ENCODE results near the gene CTRL.
"Not testable (repeated sequence)": the region's sequence is repeated elsewhere in the genome, so short reads cannot be mapped to it uniquely, and the experiment has no call there.

Gene CTRL

DNA sequence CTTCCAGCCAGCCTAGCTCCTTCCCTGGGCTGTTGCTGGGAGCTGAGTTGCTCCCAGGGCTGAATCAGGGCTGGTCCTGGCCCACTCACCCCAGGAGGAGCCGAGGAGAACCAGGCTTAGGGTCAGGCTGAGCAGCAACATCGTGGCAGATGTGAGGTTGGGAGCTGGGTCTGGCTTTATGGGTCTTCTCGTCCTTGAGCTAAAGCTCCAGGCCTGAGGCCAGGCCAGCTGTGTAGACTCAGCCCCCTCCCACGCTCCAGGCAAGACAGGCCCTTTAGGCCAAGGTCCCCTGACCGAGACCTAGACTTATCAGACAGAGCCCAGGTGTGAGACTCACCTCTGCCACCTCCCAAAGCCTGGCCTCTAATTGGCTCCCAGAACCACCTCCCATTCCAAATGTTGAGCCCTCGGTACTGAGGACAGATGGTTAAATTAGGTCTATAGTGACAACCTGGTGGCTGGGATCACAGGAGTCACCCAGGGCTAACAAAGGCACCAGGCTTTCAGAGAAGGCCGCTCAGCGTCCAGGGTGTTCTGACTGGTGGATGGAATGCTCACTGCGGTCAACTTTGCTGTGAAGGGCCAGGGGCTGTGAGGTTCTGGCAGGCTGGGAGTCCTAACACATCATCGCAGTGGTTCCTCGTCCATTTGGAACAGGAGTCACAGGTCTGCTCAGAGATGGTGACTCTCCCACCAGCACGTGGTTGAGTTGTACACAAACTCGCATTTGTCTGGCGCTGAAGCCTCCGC, at the start of gene CTRL:
Gene CTRL (minus strand): TSS at position 151 of the 750 bp plus-strand sequence. CDS start 10 bp downstream, at position 141.
- Mint-ChIP-seq H3K4me1 (peaks cover 12% of the 10 kb centered on the region), H3K9me3 (no peaks in the 10 kb centered on the region), H3K27ac (no peak within 1 kb of the TSS), H3K4me3 (no peak within 1 kb of the TSS), H3K36me3 (peaks cover 16% of the 10 kb centered on the region), H3K27me3 (no peaks in the 10 kb centered on the region)
- ATAC-seq (ENCODE audit: low read depth) (no peak), DNase-seq (ENCODE audit: low spot score in 2 of 2) (no peak)

DNA sequence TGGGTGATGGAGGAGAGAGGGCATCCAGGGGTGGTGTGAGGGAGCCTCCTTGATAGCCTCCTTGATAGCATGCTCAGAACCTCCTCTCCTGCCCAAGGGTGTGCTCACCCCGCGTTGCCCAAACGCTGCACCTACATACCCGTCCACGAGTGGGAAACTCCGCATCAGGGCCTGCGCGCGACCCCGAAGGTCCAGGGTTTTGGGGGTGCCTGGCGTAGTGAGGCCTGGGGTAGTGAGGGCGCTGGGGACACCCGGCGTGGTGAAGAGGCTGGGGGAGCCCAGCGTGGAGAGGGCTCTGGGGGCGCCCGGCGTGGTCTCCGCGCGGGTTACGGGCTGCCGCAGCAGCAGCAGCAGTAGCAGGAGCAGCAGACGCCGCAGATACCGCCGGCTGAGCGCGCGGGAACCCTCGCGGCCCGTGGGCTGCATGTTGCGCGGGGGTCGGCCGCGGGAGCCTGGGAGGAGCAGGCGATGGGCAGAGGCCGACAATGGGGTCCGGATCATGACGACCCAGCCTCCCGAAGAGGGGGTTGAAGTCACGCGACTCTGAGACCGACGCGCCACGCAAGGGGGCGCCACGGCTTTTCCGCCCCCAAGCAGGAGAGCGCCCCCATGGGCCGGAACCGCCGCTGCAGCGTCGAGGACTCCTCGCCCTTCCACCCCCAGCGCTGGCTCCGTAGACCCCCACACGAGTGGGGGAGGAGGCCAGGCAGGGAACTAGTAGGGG, 48.5 kb upstream of the CTRL start, which contains the start of gene DPEP3:
Gene DPEP3 (minus strand): TSS at position 545 of the 724 bp plus-strand sequence. CDS start 119 bp downstream, at position 426.
- H3K27me3 Mint-ChIP-seq = no peaks in the 10 kb centered on the region
- no peaks in the 10 kb centered on the region for H3K9me3 Mint-ChIP-seq
- H3K4me3 Mint-ChIP-seq = peak within 1 kb of the TSS; percentile 28
- no peak within 1 kb of the TSS for H3K27ac Mint-ChIP-seq
- DNase-seq (ENCODE audit: low spot score in 2 of 2) (no peak), ATAC-seq (ENCODE audit: low read depth) (no peak)
- H3K4me1 Mint-ChIP-seq = peaks cover 11% of the 10 kb centered on the region
- no peaks in the 10 kb centered on the region for H3K36me3 Mint-ChIP-seq

- Mint-ChIP-seq H3K27ac (no peak overlapping the region), H3K4me1 (peaks cover 5% of the 10 kb centered on the region), H3K36me3 (no peaks in the 10 kb centered on the region), H3K4me3 (no peak overlapping the region), H3K9me3 (no peaks in the 10 kb centered on the region), H3K27me3 (no peaks in the 10 kb centered on the region)
- DNase-seq (ENCODE audit: low spot score in 2 of 2) = no peak
- no peak for ATAC-seq (ENCODE audit: low read depth)
Measured at GRCh38 chr16:67977469-67978227, 46.0 kb upstream of the CTRL start.

DNA sequence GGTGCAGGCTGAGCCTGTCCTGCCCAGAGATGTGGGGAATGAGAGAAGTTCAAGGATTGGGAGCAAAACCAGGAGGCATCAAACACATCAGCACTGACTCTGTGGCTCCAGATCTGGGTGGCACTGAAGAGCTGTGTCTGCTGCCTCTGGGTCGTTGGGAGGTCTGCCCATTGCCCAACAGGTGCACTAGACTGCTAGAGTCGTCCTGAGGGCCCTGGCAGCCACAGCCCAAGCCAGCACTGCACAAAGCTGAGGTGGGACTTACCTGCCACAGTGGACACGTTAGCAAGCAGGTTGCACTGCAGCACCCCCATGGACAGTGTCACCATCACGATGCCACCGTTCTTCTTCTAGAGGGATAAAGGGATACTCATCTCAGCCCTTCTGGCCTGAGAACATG, 45.3 kb upstream of the CTRL start:
- Mint-ChIP-seq H3K9me3 (no peaks in the 10 kb centered on the region), H3K4me1 (peaks cover 3% of the 10 kb centered on the region), H3K4me3 (no peak overlapping the region), H3K27ac (no peak overlapping the region), H3K27me3 (no peaks in the 10 kb centered on the region), H3K36me3 (no peaks in the 10 kb centered on the region)
- DNase-seq (ENCODE audit: low spot score in 2 of 2) (no peak), ATAC-seq (ENCODE audit: low read depth) (no peak)

GRCh38 chr16:67976205-67976604, 44.5 kb upstream of the CTRL start:
- peaks cover 3% of the 10 kb centered on the region for H3K4me1 Mint-ChIP-seq
- H3K27ac Mint-ChIP-seq = no peak overlapping the region
- no peaks in the 10 kb centered on the region for H3K9me3 Mint-ChIP-seq
- H3K36me3 Mint-ChIP-seq = no peaks in the 10 kb centered on the region
- DNase-seq (ENCODE audit: low spot score in 2 of 2) (no peak), ATAC-seq (ENCODE audit: low read depth) (no peak)
- no peak overlapping the region for H3K4me3 Mint-ChIP-seq
- no peaks in the 10 kb centered on the region for H3K27me3 Mint-ChIP-seq

DNA sequence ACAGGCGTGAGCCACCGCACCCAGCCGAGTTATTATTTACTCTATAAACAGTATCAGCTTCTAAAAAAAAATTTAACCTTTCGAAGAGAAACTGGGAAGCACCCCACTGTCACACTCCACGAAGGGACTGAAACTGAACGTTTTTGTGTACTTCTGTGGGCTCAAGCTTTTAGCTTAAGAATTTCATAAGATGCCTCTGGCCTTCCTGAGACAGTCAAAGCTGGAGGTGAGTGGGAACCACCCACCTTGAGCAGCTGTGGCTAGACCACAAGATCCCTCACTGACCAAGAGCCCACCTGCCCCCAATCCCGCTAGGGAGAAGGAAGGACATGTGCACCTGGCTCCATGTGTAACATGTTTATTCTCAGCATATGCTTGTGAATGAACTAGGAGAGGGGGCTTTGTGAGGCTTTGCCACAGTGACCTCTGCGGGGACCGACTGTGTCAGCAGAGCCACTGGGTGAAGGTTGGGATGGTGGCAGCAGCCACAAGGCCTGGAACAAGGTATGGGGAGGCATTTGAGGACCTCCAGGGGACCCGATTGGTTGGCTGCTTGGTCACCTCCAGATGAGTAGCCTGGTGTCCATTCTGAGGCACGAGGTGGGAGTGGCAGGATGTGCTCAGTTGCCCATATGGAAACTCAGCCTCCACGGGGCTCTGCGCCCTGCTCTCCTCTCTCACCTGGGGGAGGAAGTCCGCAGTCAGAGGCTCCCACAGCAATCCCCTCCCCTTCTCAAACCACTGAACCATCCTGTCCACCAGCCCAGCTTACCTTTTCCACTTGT, 43.9 kb upstream of the CTRL start:
- H3K27me3 Mint-ChIP-seq = no peaks in the 10 kb centered on the region
- ATAC-seq (ENCODE audit: low read depth) = no peak

DNA sequence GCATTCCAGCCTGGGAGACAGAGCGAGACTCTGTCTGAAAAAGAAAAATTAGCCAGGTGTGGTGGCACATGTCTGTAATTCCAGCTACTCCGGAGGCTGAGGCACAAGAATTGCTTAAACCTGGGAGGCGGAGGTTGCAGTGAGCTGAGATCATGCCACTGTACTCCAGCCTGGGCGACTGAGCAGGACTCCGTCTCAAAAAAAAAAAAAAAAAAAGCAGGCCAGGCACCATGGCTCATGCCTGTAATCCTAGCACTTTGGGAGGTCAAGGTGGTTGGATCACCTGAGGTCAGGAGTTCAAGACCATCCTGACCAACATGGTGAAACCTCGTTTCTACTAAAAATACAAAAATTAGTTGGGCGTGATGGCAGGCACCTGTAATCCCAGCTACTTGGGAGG, 40.6 kb upstream of the CTRL start:
- H3K36me3 Mint-ChIP-seq; H3K27me3 Mint-ChIP-seq; H3K27ac Mint-ChIP-seq; DNase-seq (ENCODE audit: low spot score in 2 of 2); H3K9me3 Mint-ChIP-seq; H3K4me3 Mint-ChIP-seq; ATAC-seq (ENCODE audit: low read depth): not testable (repeated sequence)
- H3K4me1 Mint-ChIP-seq = peaks cover 15% of the 10 kb centered on the region

More for the DNA sequence above, 43.9 kb upstream of the CTRL start:
- H3K36me3 Mint-ChIP-seq = no peaks in the 10 kb centered on the region
- no peak overlapping the region for H3K4me3 Mint-ChIP-seq
- peaks cover 3% of the 10 kb centered on the region for H3K4me1 Mint-ChIP-seq
- no peaks in the 10 kb centered on the region for H3K9me3 Mint-ChIP-seq
- H3K27ac Mint-ChIP-seq = no peak overlapping the region
- no peak for DNase-seq (ENCODE audit: low spot score in 2 of 2)

GRCh38 chr16:67971111-67971510, 39.4 kb upstream of the CTRL start:
- Mint-ChIP-seq H3K4me1 (peaks cover 19% of the 10 kb centered on the region), H3K27ac (no peak overlapping the region), H3K4me3 (no peak overlapping the region), H3K9me3 (no peaks in the 10 kb centered on the region), H3K36me3 (no peaks in the 10 kb centered on the region), H3K27me3 (no peaks in the 10 kb centered on the region)
- ATAC-seq (ENCODE audit: low read depth) (no peak), DNase-seq (ENCODE audit: low spot score in 2 of 2) (no peak)

GRCh38 chr16:67969254-67970039, 37.8 kb upstream of the CTRL start:
- ATAC-seq (ENCODE audit: low read depth) (peak; percentile 46), DNase-seq (ENCODE audit: low spot score in 2 of 2) (no peak)
- Mint-ChIP-seq H3K27me3 (no peaks in the 10 kb centered on the region), H3K9me3 (no peaks in the 10 kb centered on the region), H3K36me3 (no peaks in the 10 kb centered on the region), H3K4me3 (peak overlapping the region; percentile 83), H3K27ac (peak overlapping the region; percentile 22), H3K4me1 (peaks cover 19% of the 10 kb centered on the region)

DNA sequence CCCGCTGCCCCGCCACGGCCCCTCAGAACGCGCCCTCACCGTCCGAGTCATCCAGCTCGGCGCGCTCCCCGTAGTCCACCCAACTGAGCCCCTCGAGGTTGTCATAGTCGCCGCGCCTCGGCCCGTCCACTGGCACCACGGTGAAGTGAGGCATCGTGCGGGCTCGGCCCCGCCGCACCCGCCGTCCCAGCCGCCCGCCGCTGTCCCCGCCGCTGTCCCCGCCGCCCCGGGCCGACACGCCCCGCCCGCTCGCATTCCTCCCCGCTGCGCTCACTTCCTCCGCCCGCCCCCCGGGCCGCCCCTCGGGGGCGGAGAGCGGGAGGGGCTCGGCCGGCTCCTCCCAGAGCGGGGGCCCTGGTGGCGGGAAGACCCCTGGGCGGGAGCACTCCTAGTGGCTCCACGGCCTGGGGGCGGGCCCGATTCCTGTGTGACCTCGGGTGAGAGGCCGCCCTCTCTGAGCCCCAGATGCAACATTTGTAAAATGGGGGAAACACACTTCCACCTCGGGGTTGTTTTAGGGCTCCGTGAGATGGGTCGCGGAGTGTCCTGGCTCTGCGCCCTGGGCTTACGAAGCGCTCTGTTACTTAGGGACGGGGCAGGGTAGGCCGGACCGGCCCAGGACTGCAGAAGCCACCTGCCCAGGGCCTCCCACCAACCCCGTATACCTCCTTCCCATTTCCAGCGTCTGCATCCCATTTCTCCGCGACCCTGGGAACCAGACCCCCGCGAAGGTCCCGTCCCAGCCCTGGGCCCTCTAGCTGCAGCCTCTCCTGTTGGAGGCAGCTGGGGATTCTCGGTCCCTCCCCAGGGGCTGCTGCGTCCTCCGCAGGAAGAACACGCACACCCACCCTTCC, 37.0 kb upstream of the CTRL start, which contains the start of gene SLC12A4:
Gene SLC12A4 (minus strand): TSS at position 238 of the 854 bp plus-strand sequence. CDS start 84 bp downstream, at position 154.
- Mint-ChIP-seq H3K4me1 (peaks cover 19% of the 10 kb centered on the region), H3K36me3 (no peaks in the 10 kb centered on the region), H3K27me3 (no peaks in the 10 kb centered on the region), H3K9me3 (no peaks in the 10 kb centered on the region), H3K27ac (peak within 1 kb of the TSS; percentile 85), H3K4me3 (peak within 1 kb of the TSS; percentile 83)
- DNase-seq (ENCODE audit: low spot score in 2 of 2) (peak; percentile 69 to 73), ATAC-seq (ENCODE audit: low read depth) (peak; percentile 84)

DNA sequence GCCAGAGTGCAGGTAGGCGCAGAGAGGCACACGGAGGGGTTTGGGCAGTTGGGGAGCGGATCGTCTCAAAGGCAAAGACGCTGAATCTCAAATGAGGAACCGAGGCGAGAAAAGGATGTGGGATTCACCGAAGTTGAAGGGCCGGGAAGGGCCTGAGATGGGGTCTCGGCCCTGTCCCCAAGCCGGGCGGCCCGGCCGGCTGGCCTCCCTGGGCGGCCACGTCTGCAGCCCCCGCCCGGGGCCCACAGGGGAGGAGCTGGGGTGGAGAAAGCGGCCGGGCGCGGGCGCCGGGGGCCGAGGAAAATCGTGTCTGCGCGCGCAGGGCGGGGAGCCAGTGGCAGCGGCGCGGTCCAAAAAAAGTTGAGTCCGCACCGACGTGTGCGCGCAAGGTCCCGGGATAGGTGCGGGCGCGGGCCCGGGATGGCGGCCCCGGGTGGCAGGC, 36.3 kb upstream of the CTRL start:
- Mint-ChIP-seq H3K36me3 (no peaks in the 10 kb centered on the region), H3K27ac (peak overlapping the region; percentile 85), H3K4me3 (peak overlapping the region; percentile 83), H3K27me3 (no peaks in the 10 kb centered on the region), H3K9me3 (no peaks in the 10 kb centered on the region), H3K4me1 (peaks cover 19% of the 10 kb centered on the region)
- peak in 1 of 2 donors; percentile 21 for DNase-seq (ENCODE audit: low spot score in 2 of 2)
- peak; percentile 16 for ATAC-seq (ENCODE audit: low read depth)
